ENCODE results near the gene NUDT19. TPM values are rescaled to one million over a fixed set of nuclear protein-coding genes. Genes with fewer than 3 reads are reported as not detected.

The NUDT19 gene
- total and polyA plus RNA-seq, 4 donors = 4.6 to 9.2 (median 6.6) TPM

DNA sequence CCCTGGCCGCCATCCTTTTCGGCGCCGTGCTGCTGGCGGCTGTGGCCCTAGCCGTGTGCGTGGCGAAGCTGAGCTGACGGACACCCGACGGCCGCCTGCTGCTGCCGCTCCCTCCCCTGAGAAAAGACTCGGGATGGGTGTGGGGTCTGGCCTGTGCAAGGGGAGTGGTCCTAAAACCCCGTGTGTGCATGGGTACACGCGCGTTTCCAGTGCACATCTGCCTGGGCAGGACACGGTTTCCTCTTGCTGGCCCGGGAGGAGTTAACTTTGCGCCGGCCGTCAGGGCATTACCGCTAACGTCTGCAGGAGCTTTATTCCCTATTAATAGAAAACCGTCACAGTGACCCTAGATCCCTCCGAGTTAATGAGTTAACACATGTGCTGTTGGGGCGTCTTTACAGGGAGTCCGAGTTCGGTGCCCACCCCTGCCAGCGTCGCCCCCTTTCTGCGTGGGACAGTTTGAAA lies 14.7 kb upstream of the NUDT19 start:
- no peak overlapping the region for H3K4me3 ChIP-seq (ENCODE audit: low read depth in 1 of 3, low read length in 3 of 3)
- 21% methylated on average over 33 of the region's 33 CpGs for WGBS
- H3K36me3 ChIP-seq (ENCODE audit: control insufficient read depth in 4 of 4, insufficient read depth in 3 of 4, low read depth in 1 of 4, low read length in 3 of 4) = no peaks in the 10 kb centered on the region
- H3K27ac ChIP-seq (ENCODE audit: low read depth in 1 of 2, low read length in 2 of 2) = no peak overlapping the region
- peaks cover 6 to 38% (median 16%) of the 10 kb centered on the region in 4 donors for H3K4me1 ChIP-seq (ENCODE audit: control insufficient read depth in 4 of 4, insufficient read depth in 4 of 4, low read length in 3 of 4)
- TF ChIP-seq HNF4G (IDR thresholded peaks at IDR 0.05) (no peak), JUND (IDR thresholded peaks at IDR 0.05) (no peak), MAX (IDR thresholded peaks at IDR 0.05) (no peak), GABPA (IDR thresholded peaks at IDR 0.05 in 1 of 2, conservative IDR thresholded peaks at IDR 0.05 in 1 of 2) (no peak), SP1 (IDR thresholded peaks at IDR 0.05) (no peak), YY1 (IDR thresholded peaks at IDR 0.05) (no peak), FOXA1 (IDR thresholded peaks at IDR 0.05) (no peak), RAD21 (IDR thresholded peaks at IDR 0.05) (no peak), EGR1 (IDR thresholded peaks at IDR 0.05; ENCODE audit: low read depth in 2 of 2) (no peak), HNF4A (conservative IDR thresholded peaks at IDR 0.05) (no peak), RXRA (IDR thresholded peaks at IDR 0.05) (no peak), NR2F2 (IDR thresholded peaks at IDR 0.05) (no peak), CTCF (IDR thresholded peaks at IDR 0.05; ENCODE audit: low read depth, low read length, missing input control) (no peak), FOXA2 (IDR thresholded peaks at IDR 0.05) (no peak), TAF1 (conservative IDR thresholded peaks at IDR 0.05) (no peak)
- TF ChIP-seq, protein P1, sequence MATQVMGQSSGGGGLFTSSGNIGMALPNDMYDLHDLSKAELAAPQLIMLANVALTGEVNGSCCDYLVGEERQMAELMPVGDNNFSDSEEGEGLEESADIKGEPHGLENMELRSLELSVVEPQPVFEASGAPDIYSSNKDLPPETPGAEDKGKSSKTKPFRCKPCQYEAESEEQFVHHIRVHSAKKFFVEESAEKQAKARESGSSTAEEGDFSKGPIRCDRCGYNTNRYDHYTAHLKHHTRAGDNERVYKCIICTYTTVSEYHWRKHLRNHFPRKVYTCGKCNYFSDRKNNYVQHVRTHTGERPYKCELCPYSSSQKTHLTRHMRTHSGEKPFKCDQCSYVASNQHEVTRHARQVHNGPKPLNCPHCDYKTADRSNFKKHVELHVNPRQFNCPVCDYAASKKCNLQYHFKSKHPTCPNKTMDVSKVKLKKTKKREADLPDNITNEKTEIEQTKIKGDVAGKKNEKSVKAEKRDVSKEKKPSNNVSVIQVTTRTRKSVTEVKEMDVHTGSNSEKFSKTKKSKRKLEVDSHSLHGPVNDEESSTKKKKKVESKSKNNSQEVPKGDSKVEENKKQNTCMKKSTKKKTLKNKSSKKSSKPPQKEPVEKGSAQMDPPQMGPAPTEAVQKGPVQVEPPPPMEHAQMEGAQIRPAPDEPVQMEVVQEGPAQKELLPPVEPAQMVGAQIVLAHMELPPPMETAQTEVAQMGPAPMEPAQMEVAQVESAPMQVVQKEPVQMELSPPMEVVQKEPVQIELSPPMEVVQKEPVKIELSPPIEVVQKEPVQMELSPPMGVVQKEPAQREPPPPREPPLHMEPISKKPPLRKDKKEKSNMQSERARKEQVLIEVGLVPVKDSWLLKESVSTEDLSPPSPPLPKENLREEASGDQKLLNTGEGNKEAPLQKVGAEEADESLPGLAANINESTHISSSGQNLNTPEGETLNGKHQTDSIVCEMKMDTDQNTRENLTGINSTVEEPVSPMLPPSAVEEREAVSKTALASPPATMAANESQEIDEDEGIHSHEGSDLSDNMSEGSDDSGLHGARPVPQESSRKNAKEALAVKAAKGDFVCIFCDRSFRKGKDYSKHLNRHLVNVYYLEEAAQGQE (IDR thresholded peaks at IDR 0.05) = no peak
- TF ChIP-seq, protein P2, sequence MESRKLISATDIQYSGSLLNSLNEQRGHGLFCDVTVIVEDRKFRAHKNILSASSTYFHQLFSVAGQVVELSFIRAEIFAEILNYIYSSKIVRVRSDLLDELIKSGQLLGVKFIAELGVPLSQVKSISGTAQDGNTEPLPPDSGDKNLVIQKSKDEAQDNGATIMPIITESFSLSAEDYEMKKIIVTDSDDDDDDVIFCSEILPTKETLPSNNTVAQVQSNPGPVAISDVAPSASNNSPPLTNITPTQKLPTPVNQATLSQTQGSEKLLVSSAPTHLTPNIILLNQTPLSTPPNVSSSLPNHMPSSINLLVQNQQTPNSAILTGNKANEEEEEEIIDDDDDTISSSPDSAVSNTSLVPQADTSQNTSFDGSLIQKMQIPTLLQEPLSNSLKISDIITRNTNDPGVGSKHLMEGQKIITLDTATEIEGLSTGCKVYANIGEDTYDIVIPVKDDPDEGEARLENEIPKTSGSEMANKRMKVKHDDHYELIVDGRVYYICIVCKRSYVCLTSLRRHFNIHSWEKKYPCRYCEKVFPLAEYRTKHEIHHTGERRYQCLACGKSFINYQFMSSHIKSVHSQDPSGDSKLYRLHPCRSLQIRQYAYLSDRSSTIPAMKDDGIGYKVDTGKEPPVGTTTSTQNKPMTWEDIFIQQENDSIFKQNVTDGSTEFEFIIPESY (IDR thresholded peaks at IDR 0.05) = no peak
- TF ChIP-seq, protein P3, sequence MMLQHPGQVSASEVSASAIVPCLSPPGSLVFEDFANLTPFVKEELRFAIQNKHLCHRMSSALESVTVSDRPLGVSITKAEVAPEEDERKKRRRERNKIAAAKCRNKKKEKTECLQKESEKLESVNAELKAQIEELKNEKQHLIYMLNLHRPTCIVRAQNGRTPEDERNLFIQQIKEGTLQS (IDR thresholded peaks at IDR 0.05) = no peak
- H3K9me3 ChIP-seq (ENCODE audit: control insufficient read depth in 4 of 4, low read length in 3 of 4) = no peaks in the 10 kb centered on the region
- no peak overlapping the region for H3K9ac ChIP-seq (ENCODE audit: low read depth in 1 of 2, low read length in 2 of 2)
- no peak for DNase-seq (ENCODE audit: low spot score)
- peaks cover 0 to 3% (median 0%) of the 10 kb centered on the region in 4 donors for H3K27me3 ChIP-seq (ENCODE audit: control insufficient read depth in 4 of 4, insufficient read depth in 4 of 4, low read length in 3 of 4)

All from liver (tissue), 9 donors.